Suprapubic skin (tissue), 4 donors: Measurements from ENCODE around the gene TMEM88.

ENCODE experiments used
- EP300 ChIP-seq: sonication (generic); formaldehyde crosslinking; IDR thresholded peaks from one replicate; pipeline ENCODE4 v1.6.1; 2017; ENCODE audit warnings: antibody characterized with exemption
- POLR2A ChIP-seq, 2 donors: fragments of 450-650 bp; IDR thresholded peaks; one replicate each; pipeline ENCODE4 v1.6.1; 2017; ENCODE audit warnings: antibody characterized with exemption in 2 of 2, mild to moderate bottlenecking in 2 of 2, moderate library complexity in 2 of 2
- POLR2AphosphoS5 ChIP-seq, 3 donors: sonication (generic); formaldehyde crosslinking; IDR thresholded peaks; one replicate each; pipeline ENCODE4 v1.6.1; 2017; ENCODE audit warnings: antibody characterized with exemption in 3 of 3
- TF ChIP-seq, protein P1 (sequence below), 2 donors: fragments of 200-600 bp in 1 of 2; fragments of 450-650 bp in 1 of 2; sonication (generic) in 1 of 2; IDR thresholded peaks; one replicate each; pipeline ENCODE4 v1.5.1; 2016 to 2019; ENCODE audit warnings: antibody characterized with exemption in 2 of 2, mild to moderate bottlenecking in 1 of 2, moderate library complexity in 1 of 2

DNA sequence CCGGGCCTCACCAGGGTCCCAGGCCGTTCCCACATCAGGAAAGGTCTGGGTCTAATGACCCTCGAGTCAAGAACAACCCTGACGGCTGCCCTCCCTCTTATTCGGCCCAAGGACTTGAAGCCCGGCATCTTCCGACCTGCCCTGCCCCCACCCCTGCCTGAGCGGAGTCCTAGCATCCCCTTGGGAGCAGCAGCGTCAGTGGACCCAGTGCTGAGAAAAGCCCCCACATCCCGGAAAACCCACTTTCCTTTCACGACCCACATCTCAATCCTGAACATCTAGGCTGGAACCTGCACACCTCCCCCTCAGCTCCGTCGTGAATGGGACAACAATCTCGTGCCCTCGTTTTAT is 769 bp downstream of the TMEM88 start:
- TF ChIP-seq, protein P1, sequence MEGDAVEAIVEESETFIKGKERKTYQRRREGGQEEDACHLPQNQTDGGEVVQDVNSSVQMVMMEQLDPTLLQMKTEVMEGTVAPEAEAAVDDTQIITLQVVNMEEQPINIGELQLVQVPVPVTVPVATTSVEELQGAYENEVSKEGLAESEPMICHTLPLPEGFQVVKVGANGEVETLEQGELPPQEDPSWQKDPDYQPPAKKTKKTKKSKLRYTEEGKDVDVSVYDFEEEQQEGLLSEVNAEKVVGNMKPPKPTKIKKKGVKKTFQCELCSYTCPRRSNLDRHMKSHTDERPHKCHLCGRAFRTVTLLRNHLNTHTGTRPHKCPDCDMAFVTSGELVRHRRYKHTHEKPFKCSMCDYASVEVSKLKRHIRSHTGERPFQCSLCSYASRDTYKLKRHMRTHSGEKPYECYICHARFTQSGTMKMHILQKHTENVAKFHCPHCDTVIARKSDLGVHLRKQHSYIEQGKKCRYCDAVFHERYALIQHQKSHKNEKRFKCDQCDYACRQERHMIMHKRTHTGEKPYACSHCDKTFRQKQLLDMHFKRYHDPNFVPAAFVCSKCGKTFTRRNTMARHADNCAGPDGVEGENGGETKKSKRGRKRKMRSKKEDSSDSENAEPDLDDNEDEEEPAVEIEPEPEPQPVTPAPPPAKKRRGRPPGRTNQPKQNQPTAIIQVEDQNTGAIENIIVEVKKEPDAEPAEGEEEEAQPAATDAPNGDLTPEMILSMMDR (IDR thresholded peaks at IDR 0.05) = no peak
- no peak for TF ChIP-seq POLR2A (IDR thresholded peaks at IDR 0.05)
- no peak for TF ChIP-seq POLR2AphosphoS5 (IDR thresholded peaks at IDR 0.05)
- TF ChIP-seq EP300 = no peak
